ENCODE data around the gene TWF2. TPM values are rescaled to one million over a fixed set of nuclear protein-coding genes. Genes with fewer than 3 reads are reported as not detected.

The TWF2 gene
- polyA plus RNA-seq, 2 of the 4 experiments (the other 2 are of a cell fraction): 36.8 to 53.6 TPM

DNA sequence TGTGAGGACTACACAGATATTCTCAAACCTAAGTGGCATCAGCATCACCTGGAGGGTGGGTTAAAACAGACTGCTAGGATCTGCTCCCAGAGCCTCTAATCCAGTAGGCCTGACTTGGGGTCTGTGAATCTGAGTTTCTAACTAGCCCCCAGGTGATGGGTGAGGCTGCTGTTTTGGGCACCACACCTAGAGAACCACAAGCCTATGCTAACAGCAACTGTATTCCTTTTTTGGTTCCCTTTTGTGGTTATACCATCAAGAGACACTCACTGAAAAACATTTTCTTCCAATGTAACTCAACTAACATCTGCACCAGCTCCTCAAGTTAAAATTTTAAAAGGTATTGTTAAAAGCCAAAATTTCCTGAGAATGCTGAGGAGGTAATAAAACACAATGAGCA is 23.5 kb upstream of the TWF2 start:
- Histone ChIP-seq H3K4me1 (no peaks in the 10 kb centered on the region), H3K27ac (no peak overlapping the region), H3K9me3 (no peaks in the 10 kb centered on the region), H3K4me2 (no peak overlapping the region), H3K4me3 (no peak overlapping the region)
- ATAC-seq: no peak
- ChIA-PET CTCF (interaction anchor here (1.3 kb wide), 1 partner anchor 15 kb away, joined by 3 read pairs; no protein-coding TSS in a partner anchor), POLR2A (no interaction called here)
- no peak for DNase-seq (ENCODE audit: low read depth in 1 of 2, low spot score in 1 of 2)
- no peak for FAIRE-seq
- TF ChIP-seq, protein P1, sequence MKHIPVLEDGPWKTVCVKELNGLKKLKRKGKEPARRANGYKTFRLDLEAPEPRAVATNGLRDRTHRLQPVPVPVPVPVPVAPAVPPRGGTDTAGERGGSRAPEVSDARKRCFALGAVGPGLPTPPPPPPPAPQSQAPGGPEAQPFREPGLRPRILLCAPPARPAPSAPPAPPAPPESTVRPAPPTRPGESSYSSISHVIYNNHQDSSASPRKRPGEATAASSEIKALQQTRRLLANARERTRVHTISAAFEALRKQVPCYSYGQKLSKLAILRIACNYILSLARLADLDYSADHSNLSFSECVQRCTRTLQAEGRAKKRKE (CRISPR knock-in tag; IDR thresholded peaks at IDR 0.05; ENCODE audit: low read depth): no peak
- TF ChIP-seq HOXA7 (CRISPR knock-in tag; IDR thresholded peaks at IDR 0.05) (no peak), SREBF2 (IDR thresholded peaks at IDR 0.05) (no peak), JUN (IDR thresholded peaks at IDR 0.05) (no peak), RFX5 (IDR thresholded peaks at IDR 0.05) (no peak), RAD21 (conservative IDR thresholded peaks at IDR 0.05 in 1 of 2, IDR thresholded peaks at IDR 0.05 in 1 of 2) (no peak), CHD2 (IDR thresholded peaks at IDR 0.05; ENCODE audit: low read length, partially characterized antibody) (no peak), NR3C1 (IDR thresholded peaks at IDR 0.05) (no peak), KDM5A (IDR thresholded peaks at IDR 0.05) (no peak), HEYL (CRISPR knock-in tag; IDR thresholded peaks at IDR 0.05) (no peak), HDAC2 (IDR thresholded peaks at IDR 0.05) (no peak), ZFP36 (IDR thresholded peaks at IDR 0.05; ENCODE audit: borderline replicate concordance, partially characterized antibody) (no peak), NFE2L2 (conservative IDR thresholded peaks at IDR 0.05; ENCODE audit: low read length) (no peak), RNF2 (IDR thresholded peaks at IDR 0.05; ENCODE audit: borderline replicate concordance, low read depth) (no peak), MYC (IDR thresholded peaks at IDR 0.05; ENCODE audit: borderline replicate concordance, low read length) (no peak), FOXS1 (CRISPR knock-in tag; IDR thresholded peaks at IDR 0.05) (no peak), BHLHE40 (IDR thresholded peaks at IDR 0.05; ENCODE audit: low read depth, low read length) (no peak)
- TF ChIP-seq, protein P2, sequence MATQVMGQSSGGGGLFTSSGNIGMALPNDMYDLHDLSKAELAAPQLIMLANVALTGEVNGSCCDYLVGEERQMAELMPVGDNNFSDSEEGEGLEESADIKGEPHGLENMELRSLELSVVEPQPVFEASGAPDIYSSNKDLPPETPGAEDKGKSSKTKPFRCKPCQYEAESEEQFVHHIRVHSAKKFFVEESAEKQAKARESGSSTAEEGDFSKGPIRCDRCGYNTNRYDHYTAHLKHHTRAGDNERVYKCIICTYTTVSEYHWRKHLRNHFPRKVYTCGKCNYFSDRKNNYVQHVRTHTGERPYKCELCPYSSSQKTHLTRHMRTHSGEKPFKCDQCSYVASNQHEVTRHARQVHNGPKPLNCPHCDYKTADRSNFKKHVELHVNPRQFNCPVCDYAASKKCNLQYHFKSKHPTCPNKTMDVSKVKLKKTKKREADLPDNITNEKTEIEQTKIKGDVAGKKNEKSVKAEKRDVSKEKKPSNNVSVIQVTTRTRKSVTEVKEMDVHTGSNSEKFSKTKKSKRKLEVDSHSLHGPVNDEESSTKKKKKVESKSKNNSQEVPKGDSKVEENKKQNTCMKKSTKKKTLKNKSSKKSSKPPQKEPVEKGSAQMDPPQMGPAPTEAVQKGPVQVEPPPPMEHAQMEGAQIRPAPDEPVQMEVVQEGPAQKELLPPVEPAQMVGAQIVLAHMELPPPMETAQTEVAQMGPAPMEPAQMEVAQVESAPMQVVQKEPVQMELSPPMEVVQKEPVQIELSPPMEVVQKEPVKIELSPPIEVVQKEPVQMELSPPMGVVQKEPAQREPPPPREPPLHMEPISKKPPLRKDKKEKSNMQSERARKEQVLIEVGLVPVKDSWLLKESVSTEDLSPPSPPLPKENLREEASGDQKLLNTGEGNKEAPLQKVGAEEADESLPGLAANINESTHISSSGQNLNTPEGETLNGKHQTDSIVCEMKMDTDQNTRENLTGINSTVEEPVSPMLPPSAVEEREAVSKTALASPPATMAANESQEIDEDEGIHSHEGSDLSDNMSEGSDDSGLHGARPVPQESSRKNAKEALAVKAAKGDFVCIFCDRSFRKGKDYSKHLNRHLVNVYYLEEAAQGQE (IDR thresholded peaks at IDR 0.05): no peak

DNA sequence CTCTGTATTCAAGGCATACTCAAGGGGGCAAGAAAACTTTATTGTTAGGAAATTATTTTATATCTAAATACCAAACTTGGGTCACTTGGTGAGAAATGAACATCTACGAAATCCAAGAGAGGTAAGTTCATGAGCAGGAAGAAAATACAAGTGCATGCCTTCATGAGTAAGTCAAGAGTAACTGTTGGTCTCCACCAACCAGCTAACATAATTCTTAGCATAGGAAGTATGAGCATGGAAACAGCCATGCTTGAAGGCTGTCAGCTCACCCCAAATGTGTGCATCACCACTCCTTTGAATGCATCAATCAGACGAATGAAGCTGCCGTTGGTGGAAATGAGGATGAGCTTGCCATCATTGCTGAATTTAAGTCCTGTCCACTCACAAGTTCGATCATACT is 20.5 kb upstream of the TWF2 start:
- TF ChIP-seq RCOR1 (IDR thresholded peaks at IDR 0.05; ENCODE audit: low read depth, low read length) (no peak), POLR2AphosphoS2 (conservative IDR thresholded peaks at IDR 0.05; ENCODE audit: low read length) (no peak), TFCP2L1 (CRISPR knock-in tag; IDR thresholded peaks at IDR 0.05) (no peak)
- no peak overlapping the region for H3K4me2 ChIP-seq
- FAIRE-seq (no peak), DNase-seq (ENCODE audit: low read depth in 1 of 2, low spot score in 1 of 2) (no peak), ATAC-seq (no peak)
- no peaks in the 10 kb centered on the region for H3K9me3 ChIP-seq
- no peaks in the 10 kb centered on the region for H3K4me1 ChIP-seq
- ChIA-PET CTCF (interaction anchor here (1.7 to 2.0 kb wide), 2 partner anchors 13 to 19 kb away, joined by 4 to 10 read pairs; partner anchors contain the start of genes PPM1M and WDR82), POLR2A (no interaction called here)
- no peak overlapping the region for H3K4me3 ChIP-seq
- no peak overlapping the region for H3K27ac ChIP-seq
- 95% methylated on average over 4 of the region's 4 CpGs for WGBS (ENCODE audit: missing lambda C conversion rate)

DNA sequence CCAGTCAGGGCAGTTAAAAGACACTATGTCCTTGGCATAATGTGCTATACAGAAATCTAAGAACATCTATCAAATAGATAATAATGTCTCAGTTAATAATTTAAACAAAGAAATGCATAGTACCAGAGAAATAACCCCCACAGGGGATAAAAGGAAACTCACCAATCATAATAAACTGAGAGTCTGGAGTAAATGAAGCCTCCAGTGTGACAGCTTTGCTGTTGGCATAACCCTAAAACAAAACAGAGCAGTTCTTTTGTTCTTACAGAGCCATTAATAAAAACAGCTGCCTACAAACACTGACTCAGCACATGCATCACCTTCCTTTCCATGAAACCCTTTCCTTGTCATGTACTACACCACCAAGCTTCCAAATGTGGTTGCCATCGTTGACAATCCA is 20.1 kb upstream of the TWF2 start:
- DNase-seq (ENCODE audit: low read depth in 1 of 2, low spot score in 1 of 2): no peak
- H3K4me1 ChIP-seq: no peaks in the 10 kb centered on the region
- POLR2A ChIA-PET: no interaction called here
- H3K4me3 ChIP-seq: no peak overlapping the region
- 67% methylated on average over 1 of the region's 1 CpG for WGBS (ENCODE audit: missing lambda C conversion rate)
- no peaks in the 10 kb centered on the region for H3K9me3 ChIP-seq
- no peak for ATAC-seq
- FAIRE-seq: no peak
- H3K27ac ChIP-seq: no peak overlapping the region
- no peak for TF ChIP-seq JUNB (IDR thresholded peaks at IDR 0.05)
- TF ChIP-seq EP300 (IDR thresholded peaks at IDR 0.05): no peak
- no peak for TF ChIP-seq TP53 (CRISPR knock-in tag; IDR thresholded peaks at IDR 0.05)
- TF ChIP-seq, protein P2 (IDR thresholded peaks at IDR 0.05): no peak
- no peak for TF ChIP-seq JUN (IDR thresholded peaks at IDR 0.05)
- TF ChIP-seq ESRRA (IDR thresholded peaks at IDR 0.05; ENCODE audit: borderline replicate concordance, low read length): no peak
- TF ChIP-seq, protein P3, sequence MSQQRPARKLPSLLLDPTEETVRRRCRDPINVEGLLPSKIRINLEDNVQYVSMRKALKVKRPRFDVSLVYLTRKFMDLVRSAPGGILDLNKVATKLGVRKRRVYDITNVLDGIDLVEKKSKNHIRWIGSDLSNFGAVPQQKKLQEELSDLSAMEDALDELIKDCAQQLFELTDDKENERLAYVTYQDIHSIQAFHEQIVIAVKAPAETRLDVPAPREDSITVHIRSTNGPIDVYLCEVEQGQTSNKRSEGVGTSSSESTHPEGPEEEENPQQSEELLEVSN (IDR thresholded peaks at IDR 0.05; ENCODE audit: borderline replicate concordance, low read depth): no peak
- no peak for TF ChIP-seq RCOR1 (IDR thresholded peaks at IDR 0.05; ENCODE audit: low read depth, low read length)
- TF ChIP-seq EHMT2 (IDR thresholded peaks at IDR 0.05; ENCODE audit: low read depth): no peak
- no peak overlapping the region for H3K4me2 ChIP-seq
- CTCF ChIA-PET: interaction anchor here (1.2 kb wide), 1 partner anchor 39 kb away, joined by 4 read pairs; no protein-coding TSS in a partner anchor

Measured in A549 (cell line).